Activated CD4-positive, alpha-beta memory T cell treated with anti-CD3 and anti-CD28 coated beads, Interleukin-2, amount 10 ng/mL, durations not matched to agents 7 days and 5 days (primary cell): ENCODE measurements around the gene PRPF31. TPM values are rescaled to one million over a fixed set of nuclear protein-coding genes. Genes with fewer than 3 reads are reported as not detected.
"Not testable (repeated sequence)": the region's sequence is repeated elsewhere in the genome, so short reads cannot be mapped to it uniquely, and the experiment has no call there.

Source experiments
- CTCF ChIA-PET: fragments of 350-600 bp; sonication (Branson Sonifier 250); formaldehyde crosslinking; loops from one replicate; lab custom pipeline; 2021; ENCODE audit warnings: antibody characterized with exemption, inconsistent platforms; lab: Charles Lee
- POLR2A ChIA-PET: fragments of 350-600 bp; sonication (Branson Sonifier 250); formaldehyde crosslinking; loops from one replicate; lab custom pipeline; 2021; ENCODE audit warnings: antibody characterized with exemption; lab: Charles Lee
- DNase-seq: peaks from one replicate; pipeline ENCODE4 v3.0.0-alpha.2; 2020
- H3K27ac Mint-ChIP-seq: one replicate; pipeline ENCODE4 v1.8.0; 2021; ENCODE audit warnings: mild to moderate bottlenecking, mixed read lengths
- H3K27me3 Mint-ChIP-seq: one replicate; pipeline ENCODE4 v1.8.0; 2021; ENCODE audit warnings: mixed read lengths
- H3K36me3 Mint-ChIP-seq: one replicate; pipeline ENCODE4 v1.8.0; 2021; ENCODE audit warnings: low read depth, mixed read lengths
- H3K4me1 Mint-ChIP-seq: one replicate; pipeline ENCODE4 v1.8.0; 2021; ENCODE audit warnings: mixed read lengths
- H3K4me3 Mint-ChIP-seq: one replicate; pipeline ENCODE4 v1.8.0; 2021; ENCODE audit warnings: mild to moderate bottlenecking, mixed read lengths
- H3K9me3 Mint-ChIP-seq: one replicate; pipeline ENCODE4 v1.8.0; 2021; ENCODE audit warnings: mixed read lengths
- total RNA-seq, 2 experiments: library from RNA; stranded (reverse); gene quantifications; one replicate each; pipeline ENCODE4 v1.2.3, GENCODE V29; 2021

PRPF31 gene
- total RNA-seq, 2 experiments from 2014 or later: 53.5 to 55.0 TPM

GRCh38 chr19:54159352-54160181 lies 44.0 kb downstream of the PRPF31 start, which contains the start of gene LENG1:
TSS of gene LENG1 (minus strand) at chr19:54159721. CDS start at chr19:54159695, 26 bp downstream.
- peak; percentile 100 for DNase-seq
- ChIA-PET CTCF (interaction anchor here (0.7 to 3.2 kb wide), 6 partner anchors 10 to 106 kb away, joined by 3 to 24 read pairs (median 8); partner anchors contain the start of genes CNOT3 and MBOAT7), POLR2A (interaction anchor here (0.9 to 7.6 kb wide), 17 partner anchors 10 to 288 kb away, joined by 3 to 66 read pairs (median 5); partner anchors contain the start of genes CNOT3, MBOAT7, RPS9 and TMC4)
- peaks cover 31% of the 10 kb centered on the region for H3K36me3 Mint-ChIP-seq
- H3K4me1 Mint-ChIP-seq: peaks cover 67% of the 10 kb centered on the region
- peaks cover 1% of the 10 kb centered on the region for H3K27me3 Mint-ChIP-seq
- peak within 1 kb of the TSS; percentile 94 for H3K4me3 Mint-ChIP-seq
- no peaks in the 10 kb centered on the region for H3K9me3 Mint-ChIP-seq
- H3K27ac Mint-ChIP-seq: peak within 1 kb of the TSS; percentile 98

DNA sequence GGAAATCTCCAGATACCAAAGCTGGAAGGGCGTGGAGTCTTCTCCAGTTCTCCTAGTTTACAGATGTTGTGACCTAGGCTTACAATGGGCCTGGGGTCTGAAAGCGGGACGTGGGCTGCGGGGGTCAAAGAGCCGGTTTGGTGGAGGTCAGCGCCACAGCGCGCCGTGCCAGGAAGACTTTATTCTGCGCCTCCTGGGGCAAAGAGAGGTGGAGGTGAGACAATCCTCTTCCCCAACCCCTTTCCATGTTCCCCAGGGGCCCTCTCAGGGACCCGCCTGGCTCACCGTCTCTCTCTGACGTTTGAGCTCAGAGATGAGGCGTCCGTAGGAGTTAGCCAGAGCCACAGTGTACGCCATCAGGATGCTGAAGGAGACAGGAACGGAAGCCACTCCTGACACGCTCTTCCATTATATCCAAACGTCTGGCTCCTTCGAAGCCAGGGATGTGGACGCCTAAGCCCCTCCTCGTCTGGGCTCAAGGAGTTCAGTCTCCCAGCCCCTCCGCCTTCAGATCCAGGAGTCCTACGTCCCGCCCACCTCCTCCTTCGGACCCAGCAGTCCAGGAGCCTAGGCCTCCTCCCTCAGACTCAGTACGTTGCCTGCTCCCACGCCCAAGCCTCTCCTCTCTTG lies 44.7 kb downstream of the PRPF31 start:
- no peak for DNase-seq
- POLR2A ChIA-PET: interaction anchor here (0.9 to 7.6 kb wide), 10 partner anchors 11 to 228 kb away, joined by 3 to 66 read pairs (median 8); partner anchors contain the start of genes CNOT3, MBOAT7, PRPF31 and RPS9
- CTCF ChIA-PET: interaction anchor here (2.0 to 3.2 kb wide), 3 partner anchors 23 to 105 kb away, joined by 14 to 24 read pairs (median 19); partner anchors contain the start of genes CNOT3 and MBOAT7
- Mint-ChIP-seq H3K4me3 (peak overlapping the region; percentile 94), H3K27ac (peak overlapping the region; percentile 98), H3K4me1 (peaks cover 63% of the 10 kb centered on the region), H3K27me3 (peaks cover 1% of the 10 kb centered on the region), H3K9me3 (no peaks in the 10 kb centered on the region), H3K36me3 (peaks cover 24% of the 10 kb centered on the region)

DNA sequence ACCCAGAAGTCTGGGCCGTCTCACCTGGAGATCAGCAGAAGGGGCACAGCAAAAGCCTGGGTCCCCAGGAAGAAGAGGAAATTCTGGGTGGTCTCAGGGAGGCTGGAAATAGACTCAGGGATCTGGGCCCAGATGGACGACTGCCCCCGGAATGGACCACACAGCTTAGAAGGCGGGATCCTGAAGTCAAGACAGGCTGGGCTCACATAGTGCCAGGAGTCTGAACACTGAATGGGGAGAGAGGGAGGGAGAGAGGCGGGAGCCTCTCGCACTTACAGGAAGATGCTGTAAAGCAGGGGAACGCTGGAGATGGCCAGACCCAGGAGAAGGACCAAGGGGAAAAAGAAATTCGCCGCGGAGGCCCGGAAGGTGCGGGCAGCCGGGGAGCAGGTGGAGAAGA lies 45.3 kb downstream of the PRPF31 start:
- no peaks in the 10 kb centered on the region for H3K9me3 Mint-ChIP-seq
- POLR2A ChIA-PET: interaction anchor here (0.9 to 7.6 kb wide), 7 partner anchors 13 to 46 kb away, joined by 3 to 66 read pairs (median 14); partner anchors contain the start of genes CNOT3, PRPF31, RPS9 and TFPT
- H3K36me3 Mint-ChIP-seq: peaks cover 22% of the 10 kb centered on the region
- H3K4me3 Mint-ChIP-seq: peak overlapping the region; percentile 94
- CTCF ChIA-PET: interaction anchor here (3.2 kb wide), 1 partner anchor 24 kb away, joined by 24 read pairs; the partner anchor contains the start of gene CNOT3
- peaks cover 62% of the 10 kb centered on the region for H3K4me1 Mint-ChIP-seq
- H3K27ac Mint-ChIP-seq: peak overlapping the region; percentile 98
- DNase-seq: no peak
- H3K27me3 Mint-ChIP-seq: peaks cover 1% of the 10 kb centered on the region

DNA sequence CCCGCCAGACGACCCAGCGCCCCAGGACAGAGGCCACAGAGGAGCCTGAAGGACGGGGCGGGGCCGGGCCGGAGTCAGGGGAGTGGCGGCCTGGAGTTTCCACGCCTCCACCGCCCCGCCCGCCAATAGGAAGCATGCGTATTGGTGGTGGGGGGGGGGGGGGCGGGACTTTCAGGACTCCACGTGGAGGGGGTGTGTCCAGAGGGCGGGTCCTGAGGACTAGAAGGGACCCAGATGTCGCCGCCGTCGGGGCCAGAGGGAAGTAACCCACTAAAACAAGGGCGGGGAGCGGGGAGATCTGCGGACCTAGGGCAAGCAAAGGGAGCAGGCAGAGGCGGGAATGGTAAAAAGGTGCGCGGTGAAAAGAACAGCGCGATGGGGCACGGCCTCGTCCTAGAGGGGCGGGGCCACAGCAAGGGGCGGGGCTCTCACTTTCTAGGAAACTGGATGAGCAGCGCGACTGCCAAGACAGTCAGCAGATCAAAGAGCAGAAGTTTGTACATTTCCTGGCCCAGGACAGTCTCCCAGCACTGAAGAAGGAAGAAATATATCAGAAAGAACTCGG lies 46.8 kb downstream of the PRPF31 start:
- ChIA-PET CTCF (no interaction called here), POLR2A (interaction anchor here (1.0 to 3.5 kb wide), 3 partner anchors 26 to 39 kb away, joined by 3 to 13 read pairs (median 3); partner anchors contain the start of genes MBOAT7 and TSEN34)
- Mint-ChIP-seq H3K4me3 (peak overlapping the region; percentile 76), H3K36me3 (peaks cover 9% of the 10 kb centered on the region), H3K9me3 (no peaks in the 10 kb centered on the region), H3K27ac (peak overlapping the region; percentile 40), H3K27me3 (peaks cover 1% of the 10 kb centered on the region), H3K4me1 (peaks cover 55% of the 10 kb centered on the region)
- peak; percentile 85 for DNase-seq

- H3K9me3 Mint-ChIP-seq: no peaks in the 10 kb centered on the region
- H3K4me1 Mint-ChIP-seq: peaks cover 55% of the 10 kb centered on the region
- peak overlapping the region; percentile 32 for H3K27ac Mint-ChIP-seq
- ChIA-PET CTCF (interaction anchor here (0.7 kb wide), 1 partner anchor 186 kb away, joined by 3 read pairs; no protein-coding TSS in a partner anchor), POLR2A (interaction anchor here (1.0 to 3.5 kb wide), 4 partner anchors 26 to 47 kb away, joined by 3 to 13 read pairs (median 4); partner anchors contain the start of genes MBOAT7 and TSEN34)
- H3K4me3 Mint-ChIP-seq: peak overlapping the region; percentile 76
- H3K36me3 Mint-ChIP-seq: peaks cover 9% of the 10 kb centered on the region
- H3K27me3 Mint-ChIP-seq: peaks cover 1% of the 10 kb centered on the region
- DNase-seq: no peak
Measured at GRCh38 chr19:54162884-54163283, 47.3 kb downstream of the PRPF31 start.

- H3K9me3 Mint-ChIP-seq: no peaks in the 10 kb centered on the region
- ChIA-PET CTCF (interaction anchor here (0.6 to 1.2 kb wide), 2 partner anchors 54 to 102 kb away, joined by 3 to 5 read pairs; no protein-coding TSS in a partner anchor), POLR2A (interaction anchor here (1.5 to 3.5 kb wide), 2 partner anchors 24 to 46 kb away, joined by 4 to 13 read pairs; partner anchors contain the start of gene MBOAT7)
- H3K36me3 Mint-ChIP-seq: peaks cover 4% of the 10 kb centered on the region
- peak overlapping the region; percentile 72 for H3K4me3 Mint-ChIP-seq
- peak overlapping the region; percentile 26 for H3K27ac Mint-ChIP-seq
- H3K27me3 Mint-ChIP-seq: peaks cover 1% of the 10 kb centered on the region
- DNase-seq: peak; percentile 80
- H3K4me1 Mint-ChIP-seq: peaks cover 47% of the 10 kb centered on the region
Measured at GRCh38 chr19:54164369-54165068, 49.0 kb downstream of the PRPF31 start.

DNA sequence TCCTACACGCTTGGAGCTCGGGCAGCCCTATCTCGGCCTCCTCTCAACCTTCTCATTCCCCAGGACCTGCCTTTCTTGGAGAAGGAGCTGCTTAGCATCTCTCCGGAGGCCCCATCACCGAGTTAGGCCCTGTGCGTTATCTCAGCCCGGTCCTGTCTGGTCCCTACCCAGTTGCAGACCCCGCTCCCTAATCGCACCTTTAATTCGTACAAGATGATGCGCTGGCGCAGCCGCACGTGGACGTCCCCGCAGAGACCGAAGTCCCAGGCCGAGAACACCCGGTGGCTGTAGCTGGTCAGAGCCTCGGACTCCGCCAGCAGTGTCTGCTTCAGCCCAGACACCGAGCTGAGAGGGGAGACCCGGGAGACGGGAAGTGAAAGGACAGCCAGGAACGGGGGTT lies 49.7 kb downstream of the PRPF31 start:
- no peak for DNase-seq
- H3K4me3 Mint-ChIP-seq: no peak overlapping the region
- H3K27me3 Mint-ChIP-seq: peaks cover 1% of the 10 kb centered on the region
- peaks cover 3% of the 10 kb centered on the region for H3K36me3 Mint-ChIP-seq
- no peak overlapping the region for H3K27ac Mint-ChIP-seq
- H3K4me1 Mint-ChIP-seq: peaks cover 43% of the 10 kb centered on the region
- no peaks in the 10 kb centered on the region for H3K9me3 Mint-ChIP-seq
- ChIA-PET POLR2A (interaction anchor here (0.6 to 3.5 kb wide), 2 partner anchors 24 to 691 kb away, joined by 4 to 13 read pairs; partner anchors contain the start of gene MBOAT7), CTCF (interaction anchor here (1.2 kb wide), 1 partner anchor 101 kb away, joined by 5 read pairs; no protein-coding TSS in a partner anchor)

DNA sequence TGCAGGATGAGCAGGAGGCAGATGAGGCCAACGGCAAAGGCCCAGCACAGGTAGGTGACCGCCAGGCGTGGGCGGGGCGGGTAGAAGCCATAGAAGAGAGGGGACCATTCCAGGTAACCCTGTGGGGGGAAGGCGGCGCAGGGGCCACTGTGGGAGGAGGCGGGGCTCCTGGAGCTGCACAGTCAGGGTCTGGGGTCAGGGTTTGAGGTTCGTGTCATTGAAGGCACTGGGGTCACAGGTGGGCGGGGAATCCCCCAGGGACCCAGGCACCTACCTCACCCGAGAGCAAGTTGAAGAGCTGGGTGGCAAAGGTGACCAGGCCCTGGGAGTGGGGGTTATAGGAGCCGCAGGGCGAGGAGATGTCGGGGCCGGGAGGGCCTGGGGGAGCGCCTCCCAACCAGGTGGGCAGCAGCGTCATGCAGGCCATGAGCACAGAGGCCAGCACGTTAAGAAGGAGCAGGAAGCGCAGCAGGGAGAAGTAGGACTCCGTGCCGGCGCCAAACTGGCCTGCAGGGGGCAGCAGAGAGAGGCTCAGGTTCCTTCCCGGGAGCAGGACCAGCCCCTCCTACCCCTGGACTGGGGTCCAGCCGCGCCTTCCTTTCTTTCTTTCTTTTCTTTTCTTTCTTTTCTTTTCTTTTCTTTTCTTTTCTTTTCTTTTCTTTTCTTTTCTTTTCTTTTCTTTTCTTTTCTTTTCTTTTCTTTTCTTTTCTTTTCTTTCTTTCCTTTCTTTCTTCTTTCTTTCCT lies 52.8 kb downstream of the PRPF31 start:
- H3K36me3 Mint-ChIP-seq: no peaks in the 10 kb centered on the region
- POLR2A ChIA-PET: interaction anchor here (0.7 kb wide), 1 partner anchor 22 kb away, joined by 4 read pairs; the partner anchor contains the start of gene TSEN34
- DNase-seq: peak; percentile 90
- H3K27me3 Mint-ChIP-seq: peaks cover 1% of the 10 kb centered on the region
- peaks cover 17% of the 10 kb centered on the region for H3K4me1 Mint-ChIP-seq
- no peaks in the 10 kb centered on the region for H3K9me3 Mint-ChIP-seq
- H3K27ac Mint-ChIP-seq: no peak overlapping the region
- no peak overlapping the region for H3K4me3 Mint-ChIP-seq
- CTCF ChIA-PET: interaction anchor here (0.6 to 3.3 kb wide), 11 partner anchors 14 to 912 kb away, joined by 3 to 45 read pairs (median 4); partner anchors contain the start of genes CNOT3, LAIR1 and MBOAT7

- Mint-ChIP-seq H3K4me1 (peaks cover 12% of the 10 kb centered on the region), H3K27me3 (no peaks in the 10 kb centered on the region), H3K9me3 (no peaks in the 10 kb centered on the region), H3K4me3 (no peak overlapping the region), H3K36me3 (no peaks in the 10 kb centered on the region), H3K27ac (no peak overlapping the region)
- ChIA-PET CTCF (interaction anchor here (0.6 to 3.3 kb wide), 11 partner anchors 13 to 911 kb away, joined by 3 to 45 read pairs (median 4); partner anchors contain the start of genes CNOT3, LAIR1 and MBOAT7), POLR2A (interaction anchor here (1.8 kb wide), 1 partner anchor 19 kb away, joined by 5 read pairs; no protein-coding TSS in a partner anchor)
- no peak for DNase-seq
Measured at GRCh38 chr19:54169149-54169740, 53.7 kb downstream of the PRPF31 start.

- POLR2A ChIA-PET: interaction anchor here (0.8 to 1.4 kb wide), 2 partner anchors 17 to 29 kb away, joined by 3 read pairs; partner anchors contain the start of gene RPS9
- DNase-seq, H3K36me3 Mint-ChIP-seq, H3K4me1 Mint-ChIP-seq, H3K9me3 Mint-ChIP-seq, H3K27ac Mint-ChIP-seq, CTCF ChIA-PET, H3K4me3 Mint-ChIP-seq, H3K27me3 Mint-ChIP-seq: not testable (repeated sequence)
Measured at GRCh38 chr19:54171736-54172431, 56.3 kb downstream of the PRPF31 start.
